22Rv1 (cell line): ENCODE data around the gene PPP1CC.
"Not testable (repeated sequence)": the region's sequence is repeated elsewhere in the genome, so short reads cannot be mapped to it uniquely, and the experiment has no call there.

Experiments
- H3K27ac ChIP-seq: fragments of 450-650 bp; 2 replicates; pipeline ENCODE4 v1.5.1; 2017
- CTCF ChIP-seq: fragments of 450-650 bp; IDR thresholded peaks from 2 replicates; pipeline ENCODE4 v1.5.1; 2017; ENCODE audit warnings: mild to moderate bottlenecking
- ZFX ChIP-seq: fragments of 450-650 bp; IDR thresholded peaks from 2 replicates; pipeline ENCODE4 v1.6.1; 2017; ENCODE audit warnings: antibody characterized with exemption, borderline replicate concordance

Gene PPP1CC

GRCh38 chr12:110778833-110779577 is 36.3 kb upstream of the PPP1CC start:
- no peak overlapping the region for H3K27ac ChIP-seq
- TF ChIP-seq CTCF (no peak), ZFX (no peak)

- no peak overlapping the region for H3K27ac ChIP-seq
- TF ChIP-seq ZFX (no peak), CTCF (no peak)
Measured at GRCh38 chr12:110776410-110776809, 33.7 kb upstream of the PPP1CC start.

GRCh38 chr12:110775997-110776396 is 33.3 kb upstream of the PPP1CC start:
- TF ChIP-seq CTCF (no peak), ZFX (no peak)
- no peak overlapping the region for H3K27ac ChIP-seq

GRCh38 chr12:110774824-110775223 is 32.1 kb upstream of the PPP1CC start:
- no peak overlapping the region for H3K27ac ChIP-seq
- TF ChIP-seq CTCF (no peak), ZFX (no peak)

GRCh38 chr12:110768960-110769359 is 26.3 kb upstream of the PPP1CC start:
- H3K27ac ChIP-seq = no peak overlapping the region
- TF ChIP-seq ZFX (no peak), CTCF (no peak)

- no peak overlapping the region for H3K27ac ChIP-seq
- no peak for TF ChIP-seq CTCF
Measured at GRCh38 chr12:110767863-110768262, 25.2 kb upstream of the PPP1CC start.

GRCh38 chr12:110766311-110767154 is 23.8 kb upstream of the PPP1CC start:
- TF ChIP-seq CTCF (no peak), ZFX (no peak)
- no peak overlapping the region for H3K27ac ChIP-seq

GRCh38 chr12:110765572-110765971 is 22.9 kb upstream of the PPP1CC start:
- not testable (repeated sequence) for H3K27ac ChIP-seq
